HCT116 (cell line): ENCODE measurements around the gene ATP8A2. TPM values are rescaled to one million over a fixed set of nuclear protein-coding genes. Genes with fewer than 3 reads are reported as not detected.

Experiments
- ATAC-seq: fragments of 200-7000 bp; cut with Tn5 transposase; 2 replicates; pipeline ENCODE4 v1.9.1; 2020; ENCODE audit warnings: mild to moderate bottlenecking, moderate library complexity
- BruUV-seq: library from RNA; stranded (reverse); fragments of 400-500 nt; replicated peaks from 2 replicates; lab custom pipeline; 2021; lab: Mats Ljungman, UMichigan
- CTCF ChIA-PET: fragments of 300-600 bp; sonication (Branson Sonifier 250); formaldehyde crosslinking; loops from one replicate; lab custom pipeline; 2021; ENCODE audit warnings: antibody characterized with exemption; lab: Charles Lee
- POLR2A ChIA-PET: fragments of 300-600, 350-600 bp; sonication (Branson Sonifier 250); formaldehyde crosslinking; loops from one replicate; lab custom pipeline; 2021; ENCODE audit warnings: antibody characterized with exemption; lab: Charles Lee
- RAD21 ChIA-PET, 2 experiments: fragments of 300-600 bp; sonication (Branson Sonifier 250); formaldehyde crosslinking; loops; one replicate each; lab custom pipeline; 2023; ENCODE audit warnings: low total read pairs in 2 of 2; ENCODE audit not compliant: uncharacterized antibody in 2 of 2, unreplicated experiment in 2 of 2, low non-redundant PET in 1 of 2; lab: Charles Lee
- DNase-seq: peaks from one replicate; pipeline ENCODE4 v3.0.0-alpha.2; 2010; ENCODE audit warnings: low read depth, low spot score
- H2AFZ ChIP-seq: fragments of 200-600 bp; shearing (Covaris generic), sonication (generic); 2 replicates; pipeline ENCODE4 v1.6.1; 2017; ENCODE audit warnings: low read depth, mixed run types, mixed read lengths, antibody characterized with exemption, low read length; ENCODE audit not compliant: poor library complexity, severe bottlenecking
- H3K27ac ChIP-seq: 2 replicates; pipeline ENCODE4 v1.5.1; 2012; ENCODE audit warnings: low read depth, low read length
- H3K27me3 ChIP-seq: fragments of 200-600 bp; sonication (generic); 2 replicates; pipeline ENCODE4 v1.6.1; 2016; ENCODE audit warnings: mixed run types, low read length, mixed read lengths; ENCODE audit not compliant: insufficient read depth
- H3K36me3 ChIP-seq, 2 experiments: fragments of 200-500 bp in 1 of 2; fragments of 200-600 bp in 1 of 2; sonication (Bioruptor generic) in 1 of 2; sonication (generic) in 1 of 2; 2 replicates each; pipeline versions ENCODE4 v1.5.1 to v1.6.1; 2014 to 2016; ENCODE audit warnings: low read length in 2 of 2, inconsistent platforms in 1 of 2, mixed read lengths in 1 of 2, mixed run types in 1 of 2; ENCODE audit not compliant: insufficient read depth in 2 of 2, control insufficient read depth in 1 of 2
- H3K4me1 ChIP-seq, 2 experiments: fragments of 200-600 bp in 1 of 2; sonication (generic) in 1 of 2; 2 replicates each; pipeline versions ENCODE4 v1.5.1 to v1.6.1; 2012 to 2017; ENCODE audit warnings: low read length in 2 of 2, inconsistent platforms in 1 of 2, mild to moderate bottlenecking in 1 of 2, mixed read lengths in 1 of 2, mixed run types in 1 of 2, moderate library complexity in 1 of 2; ENCODE audit not compliant: insufficient read depth in 2 of 2, control insufficient read depth in 1 of 2
- H3K4me2 ChIP-seq: fragments of 200-600 bp; sonication (generic); 2 replicates; pipeline ENCODE4 v1.6.1; 2017; ENCODE audit warnings: mixed run types, low read length, mixed read lengths
- H3K4me3 ChIP-seq, 2 experiments: fragments of 200-600 bp in 1 of 2; sonication (generic) in 1 of 2; replicated peaks in 1 of 2; 2 replicates each; pipeline ENCODE4 v1.5.1; 2011 to 2016; ENCODE audit warnings: low read length in 2 of 2, control low read depth in 1 of 2, low read depth in 1 of 2, mild to moderate bottlenecking in 1 of 2, mixed read lengths in 1 of 2, mixed run types in 1 of 2
- H3K79me2 ChIP-seq: fragments of 200-600 bp; sonication (generic); 2 replicates; pipeline ENCODE4 v1.6.1; 2017; ENCODE audit warnings: mild to moderate bottlenecking, mixed run types, low read length, moderate library complexity, mixed read lengths; ENCODE audit not compliant: insufficient read depth
- H3K9ac ChIP-seq: fragments of 200-600 bp; sonication (generic); 2 replicates; pipeline ENCODE4 v1.6.1; 2016; ENCODE audit warnings: low read length, mixed read lengths
- H3K9me2 ChIP-seq: fragments of 200-600 bp; sonication (generic), shearing (Covaris generic); 2 replicates; pipeline ENCODE4 v1.6.1; 2017; ENCODE audit warnings: mixed run types, mild to moderate bottlenecking, moderate library complexity; ENCODE audit not compliant: insufficient read depth
- H3K9me3 ChIP-seq, 2 experiments: fragments of 200-500 bp in 1 of 2; fragments of 200-600 bp in 1 of 2; sonication (Bioruptor generic) in 1 of 2; sonication (generic) in 1 of 2; 2 replicates each; pipeline ENCODE4 v1.6.1; 2014 to 2017; ENCODE audit warnings: low read length in 2 of 2, mixed read lengths in 2 of 2, inconsistent platforms in 1 of 2, low read depth in 1 of 2, mild to moderate bottlenecking in 1 of 2, mixed run types in 1 of 2, moderate library complexity in 1 of 2; ENCODE audit not compliant: control insufficient read depth in 1 of 2, insufficient read depth in 1 of 2
- H4K20me1 ChIP-seq: fragments of 200-600 bp; sonication (generic), shearing (Covaris generic); 2 replicates; pipeline ENCODE4 v1.6.1; 2017; ENCODE audit warnings: mixed run types, mild to moderate bottlenecking, moderate library complexity; ENCODE audit not compliant: insufficient read depth
- ELF1 ChIP-seq: IDR thresholded peaks from 2 replicates; pipeline ENCODE4 v1.6.1; 2012; ENCODE audit warnings: low read depth, borderline replicate concordance
- RAD21 ChIP-seq: IDR thresholded peaks from 2 replicates; pipeline ENCODE4 v1.6.1; 2012; ENCODE audit warnings: low read depth, mild to moderate bottlenecking
- SP1 ChIP-seq: IDR thresholded peaks from 2 replicates; pipeline ENCODE4 v1.6.1; 2012; ENCODE audit warnings: low read depth
- SRF ChIP-seq: IDR thresholded peaks from 2 replicates; pipeline ENCODE4 v1.6.1; 2012; ENCODE audit warnings: low read depth
- TCF7L2 ChIP-seq: IDR thresholded peaks from 2 replicates; pipeline ENCODE4 v1.7.0; 2011; ENCODE audit warnings: borderline replicate concordance, inconsistent platforms; ENCODE audit not compliant: insufficient read depth, insufficient read length; ENCODE audit errors: extremely low read depth
- YY1 ChIP-seq: IDR thresholded peaks from 2 replicates; pipeline ENCODE4 v1.6.1; 2011; ENCODE audit warnings: low read length, low read depth, moderate library complexity, mild to moderate bottlenecking; ENCODE audit not compliant: insufficient replicate concordance; ENCODE audit errors: extremely low read depth
- ZBTB33 ChIP-seq: IDR thresholded peaks from 2 replicates; pipeline ENCODE4 v1.6.1; 2011; ENCODE audit warnings: mild to moderate bottlenecking, low read length, moderate library complexity; ENCODE audit not compliant: insufficient replicate concordance; ENCODE audit errors: extremely low read depth
- ZNF274 ChIP-seq: fragments of 200-500 bp; sonication (Bioruptor generic); IDR thresholded peaks from 2 replicates; pipeline ENCODE4 v1.6.1; 2014; ENCODE audit warnings: mild to moderate bottlenecking, low read depth, low read length, inconsistent platforms
- intact Hi-C: fragments of 100-400 bp; cut with micrococcal nuclease; formaldehyde crosslinking; loops from 2 replicates; pipeline ENCODE4 v1.10.0; 2022
- total RNA-seq: library from RNA; stranded (reverse); gene quantifications from one replicate; pipeline ENCODE4 v1.2.1, GENCODE V29; 2021; ENCODE audit not compliant: unreplicated experiment
- TF ChIP-seq, protein P1 (sequence below): IDR thresholded peaks from 2 replicates; pipeline ENCODE4 v1.6.1; 2012; ENCODE audit warnings: low read depth
- TF ChIP-seq, protein P2 (sequence below): IDR thresholded peaks from 2 replicates; pipeline ENCODE4 v1.6.1; 2012

The ATP8A2 gene
- total RNA-seq, 1 experiment from 2014 or later = not detected

- intact Hi-C loops = no loop called here
- H3K27ac ChIP-seq = no peak overlapping the region
- H3K9me2 ChIP-seq = no peaks in the 10 kb centered on the region
- RAD21 ChIA-PET = no interaction called here
- POLR2A ChIA-PET = no interaction called here
- no peaks in the 10 kb centered on the region for H3K4me1 ChIP-seq
- no peak overlapping the region for H3K4me3 ChIP-seq
- H3K4me2 ChIP-seq = no peak overlapping the region
- H3K79me2 ChIP-seq = no peaks in the 10 kb centered on the region
- DNase-seq (no peak), ATAC-seq (no peak)
- CTCF ChIA-PET = no interaction called here
- no TSS peak for BruUV-seq
- no peaks in the 10 kb centered on the region for H3K36me3 ChIP-seq
- no peaks in the 10 kb centered on the region for H4K20me1 ChIP-seq
- peaks cover 27% of the 10 kb centered on the region for H3K27me3 ChIP-seq
- H3K9ac ChIP-seq = no peak overlapping the region
- no peaks in the 10 kb centered on the region for H3K9me3 ChIP-seq
- TF ChIP-seq SRF (no peak), SP1 (no peak), ZNF274 (no peak), YY1 (no peak), ZBTB33 (no peak), RAD21 (no peak), TCF7L2 (no peak), ELF1 (no peak)
- TF ChIP-seq, protein P1, sequence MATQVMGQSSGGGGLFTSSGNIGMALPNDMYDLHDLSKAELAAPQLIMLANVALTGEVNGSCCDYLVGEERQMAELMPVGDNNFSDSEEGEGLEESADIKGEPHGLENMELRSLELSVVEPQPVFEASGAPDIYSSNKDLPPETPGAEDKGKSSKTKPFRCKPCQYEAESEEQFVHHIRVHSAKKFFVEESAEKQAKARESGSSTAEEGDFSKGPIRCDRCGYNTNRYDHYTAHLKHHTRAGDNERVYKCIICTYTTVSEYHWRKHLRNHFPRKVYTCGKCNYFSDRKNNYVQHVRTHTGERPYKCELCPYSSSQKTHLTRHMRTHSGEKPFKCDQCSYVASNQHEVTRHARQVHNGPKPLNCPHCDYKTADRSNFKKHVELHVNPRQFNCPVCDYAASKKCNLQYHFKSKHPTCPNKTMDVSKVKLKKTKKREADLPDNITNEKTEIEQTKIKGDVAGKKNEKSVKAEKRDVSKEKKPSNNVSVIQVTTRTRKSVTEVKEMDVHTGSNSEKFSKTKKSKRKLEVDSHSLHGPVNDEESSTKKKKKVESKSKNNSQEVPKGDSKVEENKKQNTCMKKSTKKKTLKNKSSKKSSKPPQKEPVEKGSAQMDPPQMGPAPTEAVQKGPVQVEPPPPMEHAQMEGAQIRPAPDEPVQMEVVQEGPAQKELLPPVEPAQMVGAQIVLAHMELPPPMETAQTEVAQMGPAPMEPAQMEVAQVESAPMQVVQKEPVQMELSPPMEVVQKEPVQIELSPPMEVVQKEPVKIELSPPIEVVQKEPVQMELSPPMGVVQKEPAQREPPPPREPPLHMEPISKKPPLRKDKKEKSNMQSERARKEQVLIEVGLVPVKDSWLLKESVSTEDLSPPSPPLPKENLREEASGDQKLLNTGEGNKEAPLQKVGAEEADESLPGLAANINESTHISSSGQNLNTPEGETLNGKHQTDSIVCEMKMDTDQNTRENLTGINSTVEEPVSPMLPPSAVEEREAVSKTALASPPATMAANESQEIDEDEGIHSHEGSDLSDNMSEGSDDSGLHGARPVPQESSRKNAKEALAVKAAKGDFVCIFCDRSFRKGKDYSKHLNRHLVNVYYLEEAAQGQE = no peak
- TF ChIP-seq, protein P2, sequence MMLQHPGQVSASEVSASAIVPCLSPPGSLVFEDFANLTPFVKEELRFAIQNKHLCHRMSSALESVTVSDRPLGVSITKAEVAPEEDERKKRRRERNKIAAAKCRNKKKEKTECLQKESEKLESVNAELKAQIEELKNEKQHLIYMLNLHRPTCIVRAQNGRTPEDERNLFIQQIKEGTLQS = no peak
- TF ChIP-seq, all 23 proteins: peak for 0
- H2AFZ ChIP-seq = no peak overlapping the region
These were observed 57.7 kb downstream of the ATP8A2 start for GRCh38 chr13:25429466-25429865.
